Right renal pelvis (tissue), 4 donors: ENCODE measurements around the gene MOCOS. TPM values are rescaled to one million over a fixed set of nuclear protein-coding genes. Genes with fewer than 3 reads are reported as not detected.

Experiments used
- DNase-seq, 4 donors: peaks; one replicate each; pipeline ENCODE4 v3.0.0-alpha.2; 2013; ENCODE audit warnings: low read depth in 4 of 4, low spot score in 3 of 4, missing footprints in 1 of 4
- polyA plus RNA-seq, 4 donors: library from polyadenylated mRNA; unstranded; fragments of 120-200 nt; gene quantifications; one replicate each; pipeline ENCODE4 v1.2.1, GENCODE V29; 2013; ENCODE audit not compliant: insufficient read length in 4 of 4

The MOCOS gene
- polyA plus RNA-seq, 4 donors = 0.40 to 1.1 (median 0.82) TPM

DNA sequence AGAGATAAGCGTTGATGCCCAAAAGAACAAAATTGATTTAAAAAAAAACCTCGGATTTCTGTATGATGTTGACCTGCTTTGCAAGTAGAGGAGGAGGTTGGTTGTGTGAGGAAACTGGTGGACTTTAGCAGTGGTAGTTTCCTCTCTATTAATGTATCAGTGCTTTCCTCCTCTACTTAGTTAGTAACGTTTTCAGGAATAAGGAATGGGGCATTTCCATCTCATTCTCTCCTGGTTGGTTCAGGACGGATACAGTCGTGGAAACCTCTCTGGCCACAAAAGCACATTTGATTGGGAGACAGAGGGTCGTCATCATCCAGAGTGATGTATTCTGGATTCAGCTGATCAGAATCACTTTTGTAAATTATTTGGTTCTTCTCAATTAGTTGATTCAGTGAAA is 111.7 kb downstream of the MOCOS start:
- DNase-seq = no peak

DNA sequence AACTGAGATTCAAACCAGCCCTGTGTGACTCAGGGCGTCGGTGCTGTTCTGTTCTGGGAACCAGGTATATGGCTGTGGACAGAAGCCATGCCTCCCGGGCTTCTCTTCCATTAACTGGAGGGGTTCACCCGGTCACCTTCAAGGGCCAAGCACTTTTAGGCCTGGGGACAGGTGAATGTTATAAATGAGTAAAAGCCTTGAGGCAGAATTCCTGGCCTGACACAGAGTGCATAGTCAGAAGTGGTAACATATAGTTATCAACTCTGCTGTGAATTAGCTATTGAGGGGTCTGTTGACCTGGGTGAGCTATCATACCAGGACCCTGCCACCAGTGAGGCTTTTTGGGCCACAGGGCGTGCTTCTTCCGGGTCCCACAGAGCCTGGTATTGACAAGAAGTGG is 112.9 kb downstream of the MOCOS start:
- DNase-seq = no peak

DNA sequence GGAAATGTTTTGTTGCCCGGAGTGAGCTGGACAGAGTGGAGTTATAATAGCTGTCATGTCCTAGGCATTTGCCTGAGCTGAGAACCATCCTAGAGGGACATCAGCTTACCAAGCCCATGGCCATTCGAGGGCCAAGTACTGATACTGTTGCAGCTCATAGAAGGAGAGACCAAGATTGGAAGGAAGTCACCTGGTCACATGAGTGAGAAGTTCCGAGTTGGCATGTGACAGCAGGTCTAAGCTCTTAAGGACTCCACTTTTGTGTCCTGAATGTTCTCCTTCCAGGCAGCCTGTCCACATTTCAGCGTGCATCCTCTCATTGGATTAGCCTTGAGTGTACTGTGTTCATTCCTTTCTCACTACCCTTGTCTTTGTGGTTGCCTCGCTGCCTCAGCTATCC is 114.6 kb downstream of the MOCOS start:
- DNase-seq = no peak

DNA sequence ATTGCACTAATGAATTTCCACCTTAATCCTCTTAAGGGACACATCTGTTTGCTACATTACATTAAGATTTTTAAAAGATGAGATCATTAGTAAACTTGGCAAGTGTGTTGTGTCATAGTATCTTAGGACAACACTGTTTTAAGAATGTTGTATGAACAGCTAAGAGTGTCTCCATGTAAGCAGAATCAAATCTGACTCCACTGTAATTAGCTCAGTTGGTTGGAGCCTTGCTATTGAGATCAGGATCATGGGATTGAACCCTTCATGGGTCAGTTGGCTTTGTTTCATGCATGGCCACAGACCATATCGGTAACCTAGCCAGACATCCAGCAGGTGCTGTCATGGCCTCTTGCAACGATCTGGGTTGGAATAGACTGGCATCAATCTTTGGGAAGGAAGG is 115.4 kb downstream of the MOCOS start:
- no peak for DNase-seq

DNA sequence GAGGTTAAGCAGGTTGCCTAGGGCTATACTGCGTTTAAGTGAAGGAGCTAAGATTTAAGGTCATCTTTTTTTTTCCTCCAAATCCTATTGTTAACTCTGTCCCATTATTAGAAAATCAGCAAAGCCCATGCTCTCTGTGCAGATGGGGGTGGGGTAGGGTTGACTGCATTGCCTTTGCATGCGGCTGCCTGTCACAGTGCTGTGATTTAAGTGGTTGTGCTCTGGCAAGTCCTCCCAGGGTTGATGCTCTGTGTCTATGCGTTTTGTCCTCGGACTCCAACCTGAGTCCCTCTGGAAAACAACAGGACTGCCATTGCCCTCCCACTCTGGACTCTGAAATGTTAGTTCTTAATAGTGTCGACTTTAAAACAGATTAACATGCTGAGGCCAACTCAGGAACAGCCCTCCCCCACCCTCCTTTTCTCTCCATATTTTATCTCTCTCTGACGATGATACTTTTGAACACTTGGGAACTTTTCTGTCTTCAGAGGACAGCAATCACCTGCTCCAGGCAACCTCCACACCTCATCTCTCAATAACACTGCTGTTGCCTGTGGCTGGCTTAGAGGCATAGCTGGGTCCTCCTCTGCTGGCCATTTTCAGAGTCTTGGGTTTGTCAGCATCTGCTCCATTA is 116.0 kb downstream of the MOCOS start:
- DNase-seq = no peak

DNA sequence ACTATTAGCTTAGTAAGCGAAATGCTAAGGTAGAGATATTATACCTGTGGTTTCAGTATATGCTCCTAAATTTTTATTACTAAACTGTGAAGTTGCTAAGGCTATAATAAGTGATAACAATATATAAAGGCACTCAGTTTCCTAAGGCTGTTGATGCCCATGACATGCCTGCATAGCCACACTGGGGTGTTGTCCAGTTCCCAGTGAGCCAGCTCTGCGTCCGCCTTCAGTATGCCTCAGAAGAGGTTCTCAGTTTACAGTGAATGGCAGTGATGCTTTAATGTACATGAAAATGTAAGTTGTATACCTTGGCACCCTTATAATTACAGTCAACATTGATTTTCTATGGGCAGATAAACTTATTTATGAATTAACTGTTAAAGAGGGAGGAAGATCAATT is 117.4 kb downstream of the MOCOS start:
- DNase-seq = no peak

DNA sequence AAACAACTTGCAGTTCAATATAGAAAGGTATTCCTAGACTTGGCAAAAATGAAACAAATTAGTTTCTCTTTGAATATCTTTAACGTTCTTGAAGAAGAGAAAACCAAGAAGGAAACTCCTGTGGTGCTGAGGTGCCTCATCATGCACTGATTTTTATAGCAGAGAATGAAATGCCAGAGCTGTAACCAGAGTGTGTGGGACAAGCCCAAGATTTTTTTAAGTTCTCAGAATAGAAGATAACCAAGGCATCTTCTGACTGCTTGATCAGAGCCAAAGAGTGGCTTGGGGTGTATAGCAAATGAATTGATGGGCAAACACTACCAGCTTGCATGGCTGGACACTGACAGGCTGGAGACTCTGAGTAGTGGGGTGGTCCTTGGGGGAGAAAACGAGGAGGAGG is 118.1 kb downstream of the MOCOS start:
- no peak for DNase-seq

DNA sequence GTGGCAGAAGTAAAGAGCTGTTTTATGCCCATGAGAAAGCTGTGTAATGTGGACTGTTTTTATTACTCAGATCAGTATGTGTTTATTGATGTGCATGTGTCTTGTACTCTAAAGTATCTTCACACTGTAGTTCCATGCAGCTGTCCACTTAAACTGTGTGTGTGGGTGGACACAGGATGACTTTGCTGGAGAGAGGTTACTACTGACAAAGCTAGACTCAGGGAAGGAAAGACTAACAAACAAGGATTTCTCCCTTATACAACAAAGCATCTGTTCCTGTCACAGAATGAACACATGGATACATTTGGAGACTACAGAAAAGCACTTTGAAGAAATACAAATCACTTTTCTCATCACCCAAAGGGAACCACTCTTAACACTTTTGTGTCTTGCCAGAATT is 120.2 kb downstream of the MOCOS start:
- DNase-seq = no peak

DNA sequence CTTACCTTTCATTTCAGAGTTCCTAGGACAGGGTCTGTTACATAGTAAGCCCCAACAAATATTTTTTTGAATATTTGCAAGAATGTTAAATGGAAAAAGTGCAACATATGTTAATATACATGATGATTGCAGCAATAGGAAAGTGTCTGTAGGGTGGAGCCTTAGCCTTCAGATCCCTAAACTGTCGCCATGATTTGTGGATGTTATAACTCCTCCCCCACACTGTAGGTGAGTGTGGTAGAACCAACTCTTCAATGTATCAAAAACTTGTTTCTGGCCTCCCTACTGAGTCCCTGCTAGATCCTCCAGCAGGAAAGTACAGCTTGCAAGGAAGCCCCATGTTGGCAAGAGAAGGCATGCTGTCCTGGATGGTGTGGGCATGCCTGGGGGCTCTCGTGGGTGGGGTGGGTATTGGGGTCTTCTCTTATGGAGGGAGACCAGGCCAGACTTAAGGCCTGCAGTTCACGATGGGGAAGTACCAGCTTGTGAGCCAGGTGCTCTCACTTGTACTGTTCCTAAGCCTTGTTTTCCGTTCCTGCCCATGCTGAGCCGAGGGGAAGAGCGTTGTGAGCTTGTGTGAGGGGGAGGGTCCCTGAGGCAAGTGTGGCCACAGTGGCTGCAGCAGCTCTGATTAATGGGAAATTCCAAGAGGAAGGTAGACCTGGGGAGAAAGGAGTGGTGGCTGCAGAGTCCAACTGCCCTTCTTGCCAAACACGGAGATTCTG is 121.6 kb downstream of the MOCOS start:
- no peak for DNase-seq

DNA sequence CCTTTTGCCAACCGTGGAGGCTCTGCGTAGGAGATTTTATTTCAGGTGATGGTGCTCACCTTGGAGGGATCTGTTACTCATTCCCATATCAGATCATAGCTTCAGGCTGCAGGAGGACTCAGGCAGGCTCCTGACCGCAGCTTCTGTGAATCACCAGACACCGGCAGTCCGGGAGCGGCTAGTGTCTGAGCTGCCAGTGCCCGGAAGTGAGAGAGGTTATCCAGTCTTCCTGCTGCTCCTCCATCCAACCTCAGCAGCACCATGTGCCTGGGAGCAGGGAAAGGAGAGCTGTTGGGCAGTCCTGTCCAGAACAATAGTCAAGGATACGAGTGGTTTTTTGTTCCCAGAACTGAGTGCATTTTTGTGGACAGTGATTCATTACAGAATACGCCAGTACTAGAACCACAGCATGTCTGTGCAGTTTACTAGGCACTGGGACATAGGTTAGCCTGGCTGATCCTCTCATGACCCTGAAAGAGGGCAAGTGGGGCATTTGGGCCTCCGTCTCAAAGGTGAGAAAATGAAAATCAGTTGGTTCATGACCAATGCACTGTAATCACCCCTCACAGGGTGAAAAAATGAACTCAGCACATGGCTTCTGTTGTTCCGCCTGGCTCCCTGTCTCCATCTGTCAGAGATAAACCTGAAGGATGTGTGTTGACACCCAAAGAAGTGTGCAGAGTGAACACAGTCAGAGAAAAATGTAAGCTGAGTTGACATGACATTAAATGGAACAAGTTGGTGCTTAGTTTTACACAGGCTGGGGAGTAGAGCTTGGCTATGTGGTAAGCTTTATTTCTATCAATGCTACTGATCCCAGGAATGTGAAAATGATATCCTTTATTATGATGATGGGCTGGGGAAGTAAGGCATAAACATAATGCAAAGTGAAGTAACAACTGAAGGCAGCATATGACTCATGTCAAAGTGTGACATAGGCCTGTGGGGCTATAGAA is 122.4 kb downstream of the MOCOS start:
- DNase-seq = no peak

DNA sequence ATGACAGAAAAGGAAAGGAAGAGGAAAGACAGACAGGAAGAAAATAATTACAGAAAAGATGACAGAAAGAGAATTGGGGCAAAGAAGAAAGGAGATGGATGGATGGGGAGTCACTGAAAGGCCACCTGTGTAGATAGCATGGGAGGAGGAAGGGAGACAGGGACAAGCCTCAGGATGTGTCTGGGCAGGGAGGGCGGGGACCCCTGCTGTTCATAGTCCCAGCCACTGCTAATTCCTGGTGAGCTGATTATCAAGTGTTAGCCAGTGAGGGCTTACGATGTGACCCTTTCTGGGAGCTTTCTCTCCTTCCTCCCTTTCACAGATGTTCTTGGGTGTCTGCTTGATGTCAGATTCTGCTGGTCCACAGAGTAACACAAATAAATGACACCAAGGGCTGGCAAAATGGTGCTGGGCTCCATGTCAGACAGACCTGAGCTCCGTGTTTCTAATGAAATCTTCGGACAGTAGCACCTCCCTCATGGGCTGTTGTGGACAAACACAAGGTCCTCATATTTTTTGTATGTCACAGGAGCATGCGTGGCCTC is 123.8 kb downstream of the MOCOS start:
- DNase-seq = no peak

DNA sequence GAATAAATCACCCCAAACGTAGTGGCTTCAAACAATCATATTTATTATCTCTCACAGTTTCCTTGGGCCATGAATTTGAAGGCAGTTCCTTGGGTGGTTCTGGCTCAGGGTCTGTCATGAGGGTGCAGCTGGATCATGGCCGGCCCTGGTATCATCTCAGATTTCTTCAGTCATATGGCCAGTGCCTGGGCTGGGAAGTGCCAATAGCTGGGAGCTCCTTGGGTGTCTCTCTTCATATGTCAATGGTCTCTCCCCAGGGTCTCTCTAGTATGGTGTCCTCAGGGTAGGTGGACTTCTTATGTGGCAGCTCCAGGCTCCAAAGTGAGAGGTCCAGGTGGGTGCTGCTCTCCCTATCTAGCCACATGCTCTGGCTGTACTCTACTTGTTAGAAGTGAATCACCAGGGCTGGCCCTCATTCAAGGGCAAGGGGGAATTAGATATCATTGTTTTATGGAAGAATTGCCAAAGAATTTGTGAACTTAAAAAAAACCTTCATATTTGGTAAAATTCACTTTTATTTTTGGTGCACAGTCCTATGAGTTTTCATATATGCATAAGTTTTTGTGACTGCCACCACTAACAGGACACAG is 125.6 kb downstream of the MOCOS start:
- DNase-seq = no peak

DNA sequence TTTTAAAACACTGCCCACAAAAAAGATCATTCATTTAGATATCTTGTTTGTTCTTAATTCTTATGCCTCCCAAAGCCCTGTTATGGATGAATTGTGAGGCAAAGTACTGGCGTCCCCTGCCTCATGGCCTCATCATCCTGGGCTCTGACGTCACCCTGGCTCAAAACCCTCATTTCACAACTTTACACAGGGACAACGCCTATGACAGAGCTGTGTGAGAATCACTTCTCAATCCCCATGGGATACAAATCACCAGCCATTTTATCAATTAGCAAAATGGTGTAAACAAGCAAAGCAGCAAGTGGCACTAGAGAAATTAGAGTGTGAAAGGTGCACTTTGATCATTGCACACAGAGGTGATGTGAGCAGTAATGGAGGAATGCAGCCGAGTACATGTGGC is 126.8 kb downstream of the MOCOS start:
- DNase-seq = no peak

DNA sequence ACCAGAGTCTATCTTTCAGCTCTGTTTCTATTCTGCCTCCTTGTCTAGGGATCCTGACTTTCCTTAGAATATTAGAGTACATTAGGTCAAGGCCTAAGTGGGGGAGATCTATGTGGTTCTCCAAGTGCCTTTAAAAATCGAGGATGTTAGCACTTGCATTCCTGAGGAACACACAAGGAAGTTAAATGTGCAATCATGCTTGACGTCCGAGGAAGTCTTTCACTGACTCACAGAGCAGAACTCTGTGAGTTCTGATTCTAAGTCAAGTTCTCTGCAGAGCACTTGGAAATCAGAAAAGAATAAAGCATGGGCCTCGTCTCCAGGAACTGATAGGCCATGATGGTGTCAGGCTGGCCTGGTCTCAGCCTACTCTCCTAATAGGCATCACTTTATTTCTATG is 127.5 kb downstream of the MOCOS start:
- DNase-seq = no peak

DNA sequence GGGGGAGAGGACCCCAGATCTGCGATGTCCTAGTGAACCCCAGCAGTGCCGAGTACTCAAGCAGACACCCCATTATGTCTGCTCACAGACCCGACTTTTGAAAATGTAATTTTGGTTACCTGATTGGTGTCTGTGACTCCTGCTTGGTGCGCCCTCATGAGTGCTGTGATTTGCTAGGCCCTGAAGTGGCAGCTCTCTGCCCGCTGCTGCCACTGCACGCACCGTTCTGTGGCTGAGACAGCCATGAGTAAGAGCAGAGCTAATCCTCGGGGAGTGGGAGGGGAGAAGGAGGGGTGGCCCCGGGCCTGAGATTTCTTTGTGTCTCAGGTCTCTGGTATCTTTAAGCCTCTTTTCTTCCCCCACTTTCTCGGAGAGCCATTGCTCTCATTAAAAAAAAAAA is 128.4 kb downstream of the MOCOS start:
- DNase-seq = no peak

DNA sequence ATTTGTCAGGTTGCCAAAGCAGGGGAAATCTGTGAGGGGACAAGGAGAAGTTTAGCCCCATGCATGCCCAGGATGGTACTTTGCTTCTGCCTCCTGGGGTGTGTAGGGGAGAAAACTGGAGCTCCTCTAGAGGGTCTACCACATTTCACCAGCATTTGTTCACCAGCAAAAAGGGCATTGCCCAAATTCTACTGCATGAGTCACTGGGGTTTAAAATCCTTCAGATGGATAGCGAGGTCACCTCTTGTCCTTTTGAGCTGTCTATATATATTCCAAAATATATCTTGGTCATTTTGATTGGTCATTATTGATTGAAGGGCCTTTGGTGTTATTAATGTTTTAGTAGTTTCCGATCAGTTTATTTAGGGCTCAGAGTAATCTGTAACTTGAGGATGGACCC is 128.9 kb downstream of the MOCOS start:
- DNase-seq = no peak

Other genes starting within 250 kb of the MOCOS start
- gene RPRD1A, start 119.9 kb upstream of the MOCOS start, polyA plus RNA-seq = 10 to 100 TPM; 62.4 to 73.4 (median 69.8) TPM
- 10 to 100 TPM; 79.0 to 87.9 (median 85.2) TPM for gene SLC39A6, start 58.2 kb upstream of the MOCOS start, polyA plus RNA-seq
- 100 to 1,000 TPM in 2 of 4 donors, 10 to 100 TPM in 2; 82.7 to 104 (median 101) TPM for gene ELP2, start 57.6 kb upstream of the MOCOS start, polyA plus RNA-seq
- gene FHOD3, start 110.2 kb downstream of the MOCOS start, polyA plus RNA-seq = 10 to 100 TPM; 36.8 to 46.8 (median 42.1) TPM